GM12892 (cell line): ENCODE measurements around the gene TIMM9.

ENCODE experiments used
- POLR2A ChIP-seq: IDR thresholded peaks from 2 replicates; pipeline ENCODE4 v1.6.1; 2011; ENCODE audit warnings: low read depth, low read length, control low read depth
- POLR2AphosphoS5 ChIP-seq: IDR thresholded peaks from 2 replicates; pipeline ENCODE4 v1.6.1; 2011; ENCODE audit warnings: low read depth, low read length, control low read depth

DNA sequence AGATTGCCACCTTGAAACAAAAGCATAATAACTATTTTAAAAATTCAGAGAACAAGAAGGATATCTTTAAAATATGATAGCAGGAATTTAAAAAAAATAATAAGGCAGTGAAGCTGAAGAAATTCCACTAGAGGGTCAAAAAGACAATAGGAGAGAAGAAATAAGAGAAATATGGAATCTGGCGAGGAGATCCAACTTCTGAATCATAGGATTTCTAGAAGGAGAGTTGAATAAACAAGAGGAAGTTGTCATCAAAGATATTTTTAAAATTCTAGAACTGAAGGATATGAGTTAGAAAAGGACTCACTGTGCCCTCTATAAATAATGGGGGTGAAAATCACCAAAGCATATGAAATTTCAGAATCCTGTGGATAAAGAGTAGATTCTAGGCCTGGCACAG is 58.4 kb downstream of the TIMM9 start:
- TF ChIP-seq POLR2AphosphoS5 = no peak
- TF ChIP-seq POLR2A = no peak
